Adrenal gland (tissue), 12 donors: Measurements from ENCODE around the gene TIMM9. TPM values are rescaled to one million over a fixed set of nuclear protein-coding genes. Genes with fewer than 3 reads are reported as not detected.
"Not testable (repeated sequence)": the region's sequence is repeated elsewhere in the genome, so short reads cannot be mapped to it uniquely, and the experiment has no call there.

Source experiments
- DNase-seq, 7 donors: peaks; one replicate each; pipeline ENCODE4 v3.0.0-alpha.2; 2019 to 2020
- H3K27ac ChIP-seq, 5 donors: fragments of 200-600 bp; sonication (generic) in 4 of 5; 1 replicate in 3 of 5; 2 replicates in 2 of 5; pipeline versions ENCODE4 v1.5.1 to v1.8.0; 2016 to 2020; ENCODE audit warnings: mild to moderate bottlenecking in 1 of 5
- H3K27me3 ChIP-seq: fragments of 200-600 bp; 2 replicates; pipeline ENCODE4 v1.8.0; 2021
- H3K36me3 ChIP-seq, 2 donors: fragments of 200-600 bp; replicated peaks in 1 of 2; 1 replicate in 1 of 2; 2 replicates in 1 of 2; pipeline versions ENCODE4 v1.5.1 to v1.8.0; 2018 to 2022
- H3K4me1 ChIP-seq, 2 donors: fragments of 200-600 bp; replicated peaks in 1 of 2; 1 replicate in 1 of 2; 2 replicates in 1 of 2; pipeline versions ENCODE4 v1.5.1 to v1.8.0; 2018 to 2021
- H3K4me3 ChIP-seq, 4 donors: fragments of 200-600 bp; sonication (generic) in 3 of 4; one replicate each; pipeline ENCODE4 v1.5.1; 2016 to 2018
- H3K9me3 ChIP-seq, 3 donors: fragments of 200-600 bp; sonication (generic) in 1 of 3; replicated peaks in 1 of 3; 1 replicate in 2 of 3; 2 replicates in 1 of 3; pipeline versions ENCODE4 v1.5.1 to v1.8.0; 2016 to 2021
- CTCF ChIP-seq, 6 experiments: fragments of 450-650 bp in 4 of 6; fragments of 200-600 bp in 2 of 6; sonication (generic) in 1 of 6; IDR thresholded peaks; 1 replicate in 5 of 6; 2 replicates in 1 of 6; pipeline versions ENCODE4 v1.5.1 to v1.8.0; 2016 to 2021; ENCODE audit warnings: antibody characterized with exemption in 6 of 6, mild to moderate bottlenecking in 2 of 6, moderate library complexity in 1 of 6
- POLR2A ChIP-seq, 2 donors: fragments of 450-650 bp; IDR thresholded peaks; one replicate each; pipeline ENCODE4 v1.6.1; 2017; ENCODE audit warnings: antibody characterized with exemption in 2 of 2, mild to moderate bottlenecking in 2 of 2, moderate library complexity in 1 of 2
- WGBS, 4 donors: extraction: QIAGEN DNeasy Blood & Tissue Kit in 2 of 4; methylation state at CpG; one replicate each; pipeline versions ENCODE4 v1.1.5 to v1.1.7; 2013 to 2017; 5-methylcytosine and 5-hydroxymethylcytosine counted together
- intact Hi-C, 2 donors: fragments of 100-400 bp; cut with DNase I; formaldehyde crosslinking; loops; one replicate each; pipeline versions ENCODE4 v1.14.1 to v1.15.0; 2022 to 2023
- polyA plus RNA-seq, 3 donors: library from polyadenylated mRNA; stranded (reverse); fragments of 200-250 nt in 2 of 3; fragments of 350-450 nt in 1 of 3; fragmentation: Illumina TruSeq in 1 of 3; extraction: RNeasy Lipid Tissue Mini Kit (QIAGEN cat#74804) in 1 of 3; gene quantifications; one replicate each; pipeline ENCODE4 v1.2.3, GENCODE V29; 2013 to 2014
- small RNA-seq, 2 donors: library from RNA; depleted of rRNA; stranded (forward); fragments of <200 nt; gene quantifications; one replicate each; pipeline ENCODE3, GENCODE V24; 2016
- total RNA-seq, 9 donors: library from RNA; depleted of rRNA in 4 of 9; stranded (reverse); fragments of >200 nt in 4 of 9; fragments of 120-200 nt in 1 of 9; fragmentation: NEBNext Ultra II Directional in 1 of 9; extraction: Animal tissue kit (Norgen Biotek cat#: 25700) in 1 of 9; gene quantifications; one replicate each; pipeline versions ENCODE4 v1.1.0 to v1.2.4, GENCODE V29; 2013 to 2023
- donor health status: healthy with polysubstance abuse.
- donor health status: Bipolar disorder and iron deficiency.
- donor health status: DM: yes; HTN: yes; CAD: no.
- donor health status: DM: no; HTN: no; CAD: no.
- donor health status: DM: no; HTN: no; CAD: no.
- donor health status: DM: yes; HTN: yes; CAD: no.

The TIMM9 gene
- total and polyA plus RNA-seq, 12 donors: 30.3 to 113 (median 45.9) TPM

- Histone ChIP-seq H3K4me3 (no peak overlapping the region), H3K36me3 (peaks cover 0 to 50% of the 10 kb centered on the region in 2 donors), H3K9me3 (no peaks in the 10 kb centered on the region), H3K27me3 (no peaks in the 10 kb centered on the region), H3K27ac (no peak overlapping the region), H3K4me1 (no peaks in the 10 kb centered on the region)
- WGBS, 4 donors: 77 to 90% (median 86%) methylated on average over 4 of the region's 4 CpGs
- intact Hi-C loops: no loop called here
- TF ChIP-seq POLR2A (IDR thresholded peaks at IDR 0.05) (no peak), CTCF (IDR thresholded peaks at IDR 0.05) (no peak)
- DNase-seq: no peak
Measured at GRCh38 chr14:58364316-58364715, 63.0 kb downstream of the TIMM9 start.

DNA sequence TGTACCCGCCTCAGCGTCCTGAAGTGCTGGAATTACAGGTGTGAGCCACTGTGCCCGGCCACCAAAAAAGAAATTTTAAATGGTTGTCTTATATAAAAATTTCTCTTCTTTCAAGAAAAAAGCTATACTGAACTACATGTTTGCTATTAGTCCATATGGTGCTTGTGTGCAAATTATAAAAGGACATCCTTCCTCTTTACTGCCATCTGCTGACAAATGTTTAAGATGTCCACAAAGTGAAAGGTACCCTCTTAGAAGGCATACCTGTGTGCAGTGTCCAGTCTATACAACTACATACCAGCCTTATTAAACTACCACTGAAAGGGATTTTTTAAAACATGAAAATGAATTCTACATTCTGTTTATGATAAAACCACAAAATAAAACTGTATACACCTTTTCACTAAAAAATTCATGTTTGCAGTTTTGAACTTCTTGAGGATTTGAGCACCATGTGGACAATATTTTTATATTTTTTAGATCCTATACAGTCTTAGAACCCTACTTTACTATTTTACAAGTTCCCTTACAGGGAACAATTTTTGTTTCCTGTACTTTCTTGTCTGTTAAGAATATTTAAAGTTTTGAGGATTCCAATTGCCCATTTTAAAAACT, 64.4 kb downstream of the TIMM9 start:
- Histone ChIP-seq H3K9me3 (no peaks in the 10 kb centered on the region), H3K27ac (no peak overlapping the region), H3K27me3 (no peaks in the 10 kb centered on the region), H3K36me3 (peaks cover 0 to 53% of the 10 kb centered on the region in 2 donors), H3K4me1 (no peaks in the 10 kb centered on the region), H3K4me3 (no peak overlapping the region)
- peak in 3 of 6 experiments; percentile 8 to 42 (median 19) for TF ChIP-seq CTCF (IDR thresholded peaks at IDR 0.05)
- TF ChIP-seq POLR2A (IDR thresholded peaks at IDR 0.05): no peak
- intact Hi-C loops: no loop called here
- no peak for DNase-seq
- WGBS, 4 donors: 92 to 95% (median 93%) methylated on average over 3 of the region's 3 CpGs

- peaks cover 0 to 53% of the 10 kb centered on the region in 2 donors for H3K36me3 ChIP-seq
- WGBS, 4 donors: 100% methylated on average over 1 of the region's 1 CpG
- DNase-seq, H3K4me1 ChIP-seq, H3K4me3 ChIP-seq, H3K9me3 ChIP-seq, intact Hi-C loops, H3K27ac ChIP-seq, H3K27me3 ChIP-seq: not testable (repeated sequence)
Measured at GRCh38 chr14:58362272-58362671, 65.1 kb downstream of the TIMM9 start.

Small RNA genes within 50 kb of the gene (small RNA-seq; reads per million reads assigned to genes)
- gene HSBP1P1: 0 reads per million in 2 donors
- gene RF00019: 0 reads per million in 2 donors

Other genes starting within 250 kb of the TIMM9 start
- 100 to 1,000 TPM in 3 of 9 donors, 10 to 100 TPM in 6; 49.0 to 138 (median 85.5) TPM for gene ACTR10, start 227.4 kb downstream of the TIMM9 start, total RNA-seq
- 100 to 1,000 TPM in 1 of 3 donors, 10 to 100 TPM in 2; 58.8 to 167 (median 79.5) TPM for gene ACTR10, start 227.4 kb downstream of the TIMM9 start, polyA plus RNA-seq
- gene PSMA3, start 182.7 kb downstream of the TIMM9 start, total RNA-seq: 100 to 1,000 TPM in 8 of 9 donors, 10 to 100 TPM in 1; 80.9 to 270 (median 143) TPM
- gene PSMA3, start 182.7 kb downstream of the TIMM9 start, polyA plus RNA-seq: 100 to 1,000 TPM; 164 to 260 (median 173) TPM
- 10 to 100 TPM in 8 of 9 donors, 1 to 10 TPM in 1; 6.2 to 38.0 (median 18.4) TPM for gene ARID4A, start 129.0 kb downstream of the TIMM9 start, total RNA-seq
- 10 to 100 TPM in 2 of 3 donors, 1 to 10 TPM in 1; 4.4 to 17.5 (median 16.3) TPM for gene ARID4A, start 129.0 kb downstream of the TIMM9 start, polyA plus RNA-seq
- gene TOMM20L, start 31.6 kb downstream of the TIMM9 start, total RNA-seq: under 1 TPM in 1 of 9 donors, not detected in 8; 0.58 TPM
- gene TOMM20L, start 31.6 kb downstream of the TIMM9 start, polyA plus RNA-seq: not detected
- 10 to 100 TPM; 11.1 to 28.7 (median 16.0) TPM for gene KIAA0586, start 188 bp upstream of the TIMM9 start, total RNA-seq
- 10 to 100 TPM in 2 of 3 donors, 1 to 10 TPM in 1; 9.1 to 14.6 (median 14.0) TPM for gene KIAA0586, start 188 bp upstream of the TIMM9 start, polyA plus RNA-seq
- gene DACT1, start 210.4 kb upstream of the TIMM9 start, total RNA-seq: 10 to 100 TPM in 8 of 9 donors, 1 to 10 TPM in 1; 5.6 to 32.1 (median 13.6) TPM
- 1 to 10 TPM; 2.9 to 5.3 (median 3.7) TPM for gene DACT1, start 210.4 kb upstream of the TIMM9 start, polyA plus RNA-seq